Measurements from ENCODE around the gene F5. TPM values are rescaled to one million over a fixed set of nuclear protein-coding genes. Genes with fewer than 3 reads are reported as not detected.

The F5 gene
- total and polyA plus RNA-seq, 10 of the 15 experiments (the other 5 are each of a cell fraction or from before 2014, with no cell fraction given): under 0.01 to 3.8 (median 0.40) TPM

DNA sequence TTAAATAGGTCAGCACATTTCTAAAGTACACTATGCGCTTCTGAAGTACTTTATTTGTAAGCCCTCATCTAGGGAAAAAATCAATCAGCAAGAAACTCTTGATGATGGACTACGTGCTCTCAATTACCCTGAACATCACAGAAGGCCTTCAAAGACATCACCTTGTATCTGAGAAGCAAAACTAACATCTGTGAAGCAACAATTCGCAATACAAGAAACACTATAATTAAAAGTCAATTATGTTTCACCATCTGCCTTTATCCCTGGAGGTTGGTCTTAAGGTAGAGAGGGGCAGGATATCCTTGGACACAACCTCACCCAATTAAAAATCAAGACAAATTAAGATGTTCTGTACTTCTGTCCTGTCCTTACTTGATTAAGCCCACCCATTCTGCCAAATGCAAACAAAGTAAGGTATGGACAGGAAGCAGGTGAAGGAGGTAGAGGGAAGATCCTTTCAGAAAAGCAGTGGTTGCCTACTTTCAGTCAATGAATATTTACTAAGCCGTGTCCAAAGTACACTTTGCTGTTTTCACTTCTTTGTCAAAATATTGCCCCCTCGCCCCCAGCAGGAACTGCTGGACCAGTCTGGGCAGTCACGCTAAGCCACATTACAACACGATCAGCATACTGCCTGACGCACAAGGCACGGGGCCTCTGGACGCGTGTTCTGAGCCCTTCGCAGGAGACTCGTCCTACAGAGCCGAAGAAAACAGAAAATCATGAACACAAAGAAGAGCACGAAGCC lies 101.4 kb downstream of the F5 start (continued):
- 0 out of 2 replicates have a peak, but pooled peaks have one; percentile 11 for TF ChIP-seq RB1 (IDR thresholded peaks at IDR 0.05; ENCODE audit: borderline replicate concordance)
- no peak for TF ChIP-seq STAT1 (conservative IDR thresholded peaks at IDR 0.05)
- TF ChIP-seq HDAC2 (IDR thresholded peaks at IDR 0.05): no peak
- no peak for TF ChIP-seq PML (IDR thresholded peaks at IDR 0.05; ENCODE audit: low read length)
- TF ChIP-seq EED (IDR thresholded peaks at IDR 0.05; ENCODE audit: low read depth): no peak

DNA sequence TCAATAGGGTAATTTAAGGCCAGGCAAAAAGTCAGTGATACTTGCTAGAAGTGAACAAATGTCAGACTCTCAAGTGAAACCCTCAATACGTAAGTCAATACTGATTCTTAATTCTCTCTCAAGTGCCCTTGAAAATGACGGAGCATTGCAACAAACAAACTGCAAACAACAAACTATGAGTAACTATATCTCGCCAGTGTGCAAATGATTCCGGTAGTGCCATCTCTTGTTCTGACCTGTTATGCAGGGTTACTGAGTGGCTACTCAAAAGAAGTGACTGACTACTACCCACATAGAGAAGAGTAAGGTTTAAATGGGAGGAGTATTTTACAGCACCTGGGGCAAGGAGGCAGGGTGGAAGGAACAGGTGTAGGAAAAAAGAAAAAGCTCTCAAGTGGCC lies 102.2 kb downstream of the F5 start:
- H3K27ac ChIP-seq (ENCODE audit: control insufficient read depth, insufficient read depth): no peak overlapping the region
- peaks cover 11% of the 10 kb centered on the region for H3K79me2 ChIP-seq (ENCODE audit: control insufficient read depth, insufficient read depth, low read length)
- ATAC-seq (no peak), FAIRE-seq (no peak), DNase-seq (ENCODE audit: low read depth, low spot score) (no peak)
- peak overlapping the region; percentile 100 for H3K4me2 ChIP-seq (ENCODE audit: control insufficient read depth, insufficient read depth)
- no peaks in the 10 kb centered on the region for H3K9me3 ChIP-seq (replicated peaks; ENCODE audit: control insufficient read depth, insufficient read depth, low read length)
- H3K36me3 ChIP-seq (ENCODE audit: control insufficient read depth in 2 of 2, insufficient read depth in 2 of 2, low read length in 1 of 2): no peaks in the 10 kb centered on the region
- 97% methylated on average over 4 of the region's 4 CpGs for WGBS (ENCODE audit: insufficient coverage, insufficient replicate concordance, low lambda C conversion rate, missing lambda C conversion rate)
- intact Hi-C loops (cut with micrococcal nuclease; ENCODE audit: unreplicated experiment): no loop called here
- H3K27me3 ChIP-seq (replicated peaks in 1 of 2; ENCODE audit: control insufficient read depth in 2 of 2, insufficient read depth in 2 of 2, low read length in 1 of 2): no peaks in the 10 kb centered on the region
- ChIA-PET SMC1A (ENCODE audit: uncharacterized antibody, unreplicated experiment) (interaction anchor here (1.3 to 1.6 kb wide), 3 partner anchors 12 to 133 kb away, joined by 3 to 4 read pairs (median 3); no protein-coding TSS in a partner anchor), RAD21 (ENCODE audit: unreplicated experiment) (no interaction called here), POLR2A (no interaction called here), CTCF (no interaction called here)
- H4K20me1 ChIP-seq (ENCODE audit: control insufficient read depth, insufficient read depth): no peaks in the 10 kb centered on the region
- BruUV-seq (replicated peaks): no TSS peak
- H3K4me3 ChIP-seq: peak overlapping the region; percentile 88; the same call in 1 of the 2 replicates
- H2AFZ ChIP-seq (ENCODE audit: control insufficient read depth, low read depth, low read length): no peak overlapping the region
- H3K4me1 ChIP-seq (ENCODE audit: control insufficient read depth, insufficient read depth, low read length): peaks cover 8% of the 10 kb centered on the region
- no peak overlapping the region for H3K9ac ChIP-seq (ENCODE audit: control insufficient read depth, insufficient read depth, low read length)
- TF ChIP-seq CBX3 (IDR thresholded peaks at IDR 0.05; ENCODE audit: borderline replicate concordance, low read depth): no peak
- in situ Hi-C loops (cut with MboI): no loop called here

All from GM12878 (cell line).